ENCODE results near the gene WWOX.

DNA sequence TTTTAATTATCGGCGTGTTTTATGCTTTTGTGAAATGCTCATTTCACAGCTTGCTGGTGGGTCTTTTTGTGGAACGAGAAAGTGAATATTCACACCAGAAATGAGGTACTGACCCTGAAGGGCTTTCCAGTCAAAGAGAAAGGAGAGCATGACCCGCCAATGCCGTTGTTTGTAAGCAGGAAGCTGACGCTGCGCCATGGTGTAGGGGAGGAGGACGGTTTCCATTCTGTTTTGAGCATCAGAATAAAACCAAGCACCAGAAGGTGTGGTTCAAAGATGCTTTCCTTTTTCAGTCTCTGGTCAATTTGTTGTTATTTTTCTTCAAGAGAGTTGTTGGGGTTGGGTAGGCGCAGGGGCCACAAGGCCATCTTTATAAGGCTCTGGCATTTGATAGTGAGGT, 669.3 kb downstream of the WWOX start:
- TF ChIP-seq EZH2 (IDR thresholded peaks at IDR 0.05) (no peak), POLR2AphosphoS5 (IDR thresholded peaks at IDR 0.05; ENCODE audit: borderline replicate concordance, low read depth, low read length) (no peak), FOXP2 (optimal IDR thresholded peaks at IDR 0.05; ENCODE audit: control extremely low read depth, extremely low read length, insufficient read depth) (no peak)

Measured in SK-N-MC (cell line).